GM18526 (cell line): ENCODE results near the gene DNAH2.
A peak's percentile ranks its signal among the peaks of the same experiment; 100 is the strongest.

Source experiments
- POLR2A ChIP-seq: IDR thresholded peaks from 3 replicates; pipeline ENCODE4 v1.6.1; 2011; ENCODE audit not compliant: insufficient read length; ENCODE audit errors: extremely low read depth

Gene DNAH2

DNA sequence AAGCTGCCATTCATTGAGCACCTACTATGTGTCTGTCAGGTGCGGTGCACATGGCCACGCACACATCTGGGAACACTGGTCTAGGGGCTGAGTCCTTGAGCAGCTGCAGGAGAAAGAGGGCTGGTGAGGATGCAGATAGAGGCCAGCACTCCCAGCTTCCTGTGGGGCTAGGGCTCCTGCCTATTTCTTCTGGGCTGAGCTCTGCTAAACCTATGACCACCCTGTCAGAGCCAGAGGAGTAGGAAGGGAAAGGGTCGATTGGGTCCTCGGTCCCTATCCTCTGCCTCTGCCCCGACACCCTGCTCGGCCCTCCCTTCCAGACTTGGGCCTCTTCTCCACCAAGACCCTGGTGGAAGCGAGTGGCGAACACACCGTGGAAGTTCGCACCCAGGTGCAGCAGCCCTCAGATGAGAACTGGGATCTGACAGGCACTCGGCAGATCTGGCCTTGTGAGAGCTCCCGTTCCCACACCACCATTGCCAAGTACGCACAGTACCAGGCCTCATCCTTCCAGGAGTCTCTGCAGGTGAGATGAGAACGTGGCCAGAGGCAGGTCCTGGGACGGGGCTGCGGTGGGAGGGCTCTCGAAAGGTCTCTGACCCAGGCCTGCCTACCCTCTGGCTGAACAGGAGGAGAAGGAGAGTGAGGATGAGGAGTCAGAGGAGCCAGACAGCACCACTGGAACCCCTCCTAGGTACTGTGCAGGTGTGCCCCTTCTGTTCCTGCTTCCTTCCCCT is 133.3 kb downstream of the DNAH2 start:
- no peak for TF ChIP-seq POLR2A

DNA sequence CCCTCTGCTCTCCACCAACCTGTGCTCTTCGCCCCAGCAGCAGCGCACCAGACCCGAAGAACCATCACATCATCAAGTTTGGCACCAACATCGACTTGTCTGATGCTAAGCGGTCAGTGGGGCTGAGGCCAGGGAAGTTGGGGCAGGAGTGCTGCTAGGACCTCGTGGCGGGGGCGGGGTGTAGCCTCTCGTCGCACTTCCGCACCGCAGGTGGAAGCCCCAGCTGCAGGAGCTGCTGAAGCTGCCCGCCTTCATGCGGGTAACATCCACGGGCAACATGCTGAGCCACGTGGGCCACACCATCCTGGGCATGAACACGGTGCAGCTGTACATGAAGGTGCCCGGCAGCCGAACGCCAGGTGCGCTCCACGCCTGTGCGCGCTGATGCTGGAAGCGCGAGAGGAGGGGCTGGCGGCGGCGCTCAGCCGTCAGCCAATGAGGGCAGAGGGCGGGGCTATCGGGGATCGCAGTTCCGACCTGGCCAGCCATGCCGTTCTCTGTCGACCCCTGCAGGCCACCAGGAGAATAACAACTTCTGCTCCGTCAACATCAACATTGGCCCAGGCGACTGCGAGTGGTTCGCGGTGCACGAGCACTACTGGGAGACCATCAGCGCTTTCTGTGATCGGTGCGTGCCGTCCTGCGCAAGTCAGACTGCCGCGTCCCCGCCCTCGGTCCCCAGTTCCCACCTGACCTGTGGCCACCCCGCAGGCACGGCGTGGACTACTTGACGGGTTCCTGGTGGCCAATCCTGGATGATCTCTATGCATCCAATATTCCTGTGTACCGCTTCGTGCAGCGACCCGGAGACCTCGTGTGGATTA is 134.1 kb downstream of the DNAH2 start:
- peak; percentile 52 for TF ChIP-seq POLR2A

DNA sequence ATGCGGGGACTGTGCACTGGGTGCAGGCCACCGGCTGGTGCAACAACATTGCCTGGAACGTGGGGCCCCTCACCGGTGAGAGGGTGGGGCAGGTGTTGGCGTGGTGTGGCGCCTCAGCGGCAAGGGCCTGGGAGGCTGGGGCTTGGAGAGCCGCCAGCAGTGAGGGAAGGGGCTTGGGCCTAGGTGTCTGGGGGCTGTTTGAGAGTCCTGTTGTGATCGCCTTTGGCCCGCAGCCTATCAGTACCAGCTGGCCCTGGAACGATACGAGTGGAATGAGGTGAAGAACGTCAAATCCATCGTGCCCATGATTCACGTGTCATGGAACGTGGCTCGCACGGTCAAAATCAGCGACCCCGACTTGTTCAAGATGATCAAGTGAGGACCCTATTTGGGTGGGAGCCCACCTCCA is 134.7 kb downstream of the DNAH2 start:
- no peak for TF ChIP-seq POLR2A

DNA sequence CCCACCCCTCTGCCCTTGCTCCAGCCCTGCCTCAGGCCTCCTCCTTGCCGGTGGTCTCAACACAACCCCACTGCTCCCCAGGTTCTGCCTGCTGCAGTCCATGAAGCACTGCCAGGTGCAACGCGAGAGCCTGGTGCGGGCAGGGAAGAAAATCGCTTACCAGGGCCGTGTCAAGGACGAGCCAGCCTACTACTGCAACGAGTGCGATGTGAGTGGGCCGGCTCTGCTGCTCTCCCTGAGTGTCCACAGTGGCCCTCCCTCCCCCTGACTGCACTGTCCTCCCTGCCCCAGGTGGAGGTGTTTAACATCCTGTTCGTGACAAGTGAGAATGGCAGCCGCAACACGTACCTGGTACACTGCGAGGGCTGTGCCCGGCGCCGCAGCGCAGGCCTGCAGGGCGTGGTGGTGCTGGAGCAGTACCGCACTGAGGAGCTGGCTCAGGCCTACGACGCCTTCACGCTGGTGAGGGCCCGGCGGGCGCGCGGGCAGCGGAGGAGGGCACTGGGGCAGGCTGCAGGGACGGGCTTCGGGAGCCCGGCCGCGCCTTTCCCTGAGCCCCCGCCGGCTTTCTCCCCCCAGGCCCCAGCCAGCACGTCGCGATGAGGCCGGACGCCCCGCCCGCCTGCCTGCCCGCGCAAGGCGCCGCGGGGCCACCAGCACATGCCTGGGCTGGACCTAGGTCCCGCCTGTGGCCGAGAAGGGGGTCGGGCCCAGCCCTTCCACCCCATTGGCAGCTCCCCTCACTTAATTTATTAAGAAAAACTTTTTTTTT is 135.6 kb downstream of the DNAH2 start:
- no peak for TF ChIP-seq POLR2A

DNA sequence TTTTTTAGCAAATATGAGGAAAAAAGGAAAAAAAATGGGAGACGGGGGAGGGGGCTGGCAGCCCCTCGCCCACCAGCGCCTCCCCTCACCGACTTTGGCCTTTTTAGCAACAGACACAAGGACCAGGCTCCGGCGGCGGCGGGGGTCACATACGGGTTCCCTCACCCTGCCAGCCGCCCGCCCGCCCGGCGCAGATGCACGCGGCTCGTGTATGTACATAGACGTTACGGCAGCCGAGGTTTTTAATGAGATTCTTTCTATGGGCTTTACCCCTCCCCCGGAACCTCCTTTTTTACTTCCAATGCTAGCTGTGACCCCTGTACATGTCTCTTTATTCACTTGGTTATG is 136.1 kb downstream of the DNAH2 start:
- TF ChIP-seq POLR2A, result no peak

DNA sequence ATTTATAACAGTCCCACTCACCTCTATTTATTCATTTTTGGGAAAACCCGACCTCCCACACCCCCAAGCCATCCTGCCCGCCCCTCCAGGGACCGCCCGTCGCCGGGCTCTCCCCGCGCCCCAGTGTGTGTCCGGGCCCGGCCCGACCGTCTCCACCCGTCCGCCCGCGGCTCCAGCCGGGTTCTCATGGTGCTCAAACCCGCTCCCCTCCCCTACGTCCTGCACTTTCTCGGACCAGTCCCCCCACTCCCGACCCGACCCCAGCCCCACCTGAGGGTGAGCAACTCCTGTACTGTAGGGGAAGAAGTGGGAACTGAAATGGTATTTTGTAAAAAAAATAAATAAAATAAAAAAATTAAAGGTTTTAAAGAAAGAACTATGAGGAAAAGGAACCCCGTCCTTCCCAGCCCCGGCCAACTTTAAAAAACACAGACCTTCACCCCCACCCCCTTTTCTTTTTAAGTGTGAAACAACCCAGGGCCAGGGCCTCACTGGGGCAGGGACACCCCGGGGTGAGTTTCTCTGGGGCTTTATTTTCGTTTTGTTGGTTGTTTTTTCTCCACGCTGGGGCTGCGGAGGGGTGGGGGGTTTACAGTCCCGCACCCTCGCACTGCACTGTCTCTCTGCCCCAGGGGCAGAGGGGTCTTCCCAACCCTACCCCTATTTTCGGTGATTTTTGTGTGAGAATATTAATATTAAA is 136.7 kb downstream of the DNAH2 start:
- no peak for TF ChIP-seq POLR2A

DNA sequence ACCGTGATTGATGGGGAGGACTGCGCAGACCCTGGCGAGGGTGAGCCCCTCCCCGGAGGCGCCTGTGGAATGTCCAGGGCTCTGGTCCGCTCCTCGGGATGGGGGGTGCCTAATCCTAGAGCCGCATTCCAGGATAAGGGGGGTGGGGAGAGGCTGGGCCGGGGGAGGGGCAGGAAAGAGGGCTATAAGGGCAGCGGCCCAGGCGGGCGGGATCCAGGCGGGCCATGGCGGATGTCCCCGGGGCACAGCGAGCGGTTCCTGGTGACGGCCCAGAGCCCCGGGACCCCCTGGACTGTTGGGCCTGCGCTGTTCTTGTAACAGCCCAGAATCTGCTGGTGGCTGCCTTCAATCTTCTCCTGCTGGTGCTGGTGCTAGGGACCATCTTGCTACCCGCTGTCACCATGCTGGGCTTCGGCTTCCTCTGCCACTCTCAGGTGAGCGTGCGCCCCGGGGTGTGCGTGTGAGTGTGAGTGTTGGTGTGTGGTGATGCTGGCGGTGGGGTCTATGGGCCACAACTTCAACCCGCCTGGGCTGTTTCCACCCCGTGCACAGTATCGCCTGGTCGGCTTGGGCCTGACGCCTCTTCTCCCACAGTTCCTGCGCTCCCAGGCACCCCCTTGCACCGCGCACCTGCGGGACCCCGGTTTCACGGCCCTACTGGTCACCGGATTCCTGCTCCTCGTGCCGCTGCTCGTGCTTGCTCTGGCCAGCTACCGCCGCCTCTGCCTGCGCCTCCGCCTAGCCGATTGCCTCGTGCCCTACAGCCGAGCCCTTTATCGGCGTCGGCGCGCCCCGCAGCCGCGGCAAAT is 137.5 kb downstream of the DNAH2 start, which contains the start of gene TMEM88:
Gene TMEM88, plus strand, starts transcription at position 216 of the 809 bp plus-strand sequence. Its CDS starts 9 bp downstream, at position 225.
- TF ChIP-seq POLR2A, result no peak

DNA sequence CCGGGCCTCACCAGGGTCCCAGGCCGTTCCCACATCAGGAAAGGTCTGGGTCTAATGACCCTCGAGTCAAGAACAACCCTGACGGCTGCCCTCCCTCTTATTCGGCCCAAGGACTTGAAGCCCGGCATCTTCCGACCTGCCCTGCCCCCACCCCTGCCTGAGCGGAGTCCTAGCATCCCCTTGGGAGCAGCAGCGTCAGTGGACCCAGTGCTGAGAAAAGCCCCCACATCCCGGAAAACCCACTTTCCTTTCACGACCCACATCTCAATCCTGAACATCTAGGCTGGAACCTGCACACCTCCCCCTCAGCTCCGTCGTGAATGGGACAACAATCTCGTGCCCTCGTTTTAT is 138.1 kb downstream of the DNAH2 start:
- no peak for TF ChIP-seq POLR2A

DNA sequence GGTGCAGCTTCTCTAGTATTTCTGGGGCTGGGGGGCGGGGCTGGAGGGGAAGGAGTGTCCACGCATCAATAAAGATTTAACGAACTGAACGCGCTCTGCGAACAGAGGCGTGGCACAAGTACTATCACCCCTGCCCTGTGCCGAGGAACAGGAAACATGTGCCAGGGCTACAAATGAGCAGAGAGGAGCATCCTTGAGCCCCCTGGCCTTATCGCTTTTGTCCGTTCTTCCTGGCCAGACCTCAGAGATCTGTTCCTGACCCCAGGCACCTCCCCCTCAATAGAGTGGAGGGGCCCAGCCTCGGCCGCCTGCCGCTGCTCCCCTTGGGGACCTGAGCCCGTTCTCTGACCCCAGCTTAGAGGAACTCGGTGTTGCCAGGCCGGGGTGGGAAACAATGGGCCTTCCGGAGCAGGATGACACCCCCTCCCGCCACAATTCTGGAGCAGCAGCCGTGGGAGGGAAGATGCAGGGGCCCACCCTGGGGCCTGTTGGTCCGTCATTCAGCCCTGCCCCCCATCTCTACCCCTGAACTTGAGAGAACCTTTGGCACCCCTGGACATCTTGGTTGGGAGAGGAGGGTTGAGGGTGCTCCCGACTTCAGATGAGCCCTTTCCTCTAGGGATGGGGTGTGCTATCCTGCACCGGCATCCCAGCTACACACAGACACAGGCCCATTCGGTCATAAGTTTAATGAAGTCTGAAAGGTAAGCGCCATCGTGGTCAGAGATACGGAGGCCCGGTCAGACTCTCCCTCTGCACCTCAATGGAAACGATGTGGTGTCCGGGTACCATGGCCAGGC is 138.7 kb downstream of the DNAH2 start:
- TF ChIP-seq POLR2A, result peak; percentile 19

DNA sequence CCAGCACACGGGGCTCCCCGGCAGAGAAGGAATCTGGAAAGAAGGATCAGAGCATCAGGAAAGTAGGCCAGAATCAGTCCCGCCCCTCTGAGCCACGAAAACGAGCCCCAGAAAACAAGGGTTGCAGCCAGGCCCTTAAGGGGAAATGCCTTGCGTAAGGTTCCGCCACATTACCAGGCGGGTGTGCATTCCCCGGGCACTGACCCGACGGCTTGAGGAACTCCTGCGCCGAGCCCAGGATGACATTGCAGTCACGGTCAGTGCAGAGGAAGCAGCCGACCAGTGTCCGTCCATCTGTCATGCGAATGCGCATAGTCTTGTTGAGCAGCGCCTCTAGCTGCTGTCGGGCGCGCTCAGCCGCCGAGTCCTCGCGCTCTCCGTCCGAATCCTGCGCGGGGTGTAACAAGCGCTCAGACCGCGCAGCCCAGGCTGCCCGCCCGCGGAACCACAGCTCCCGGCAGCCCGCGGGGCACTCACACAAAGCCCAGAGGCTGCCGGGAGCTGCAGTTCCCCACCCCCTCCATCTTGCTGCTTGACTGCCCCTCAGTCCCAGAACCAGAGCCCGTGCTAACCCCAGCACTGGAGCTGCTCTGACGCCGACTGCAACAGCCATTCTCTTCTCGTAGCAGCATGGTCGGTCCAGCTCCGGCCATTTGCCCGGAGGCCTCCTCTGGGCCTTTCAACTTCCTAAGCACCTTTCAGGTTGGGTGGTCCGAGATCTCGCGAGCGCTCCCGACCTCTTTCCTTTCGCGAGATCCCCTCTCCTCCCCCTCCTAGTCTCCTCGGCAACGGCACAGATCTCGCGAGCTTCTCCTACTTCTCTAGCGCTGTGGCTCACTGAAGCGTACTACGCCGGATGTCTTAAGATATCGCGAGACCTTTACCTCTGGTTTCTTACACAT is 139.5 kb downstream of the DNAH2 start, which contains the start of gene NAA38:
Gene NAA38, minus strand, starts transcription at position 749 of the 902 bp plus-strand sequence. Its CDS starts 96 bp downstream, at position 653.
- TF ChIP-seq POLR2A, result peak; percentile 67

DNA sequence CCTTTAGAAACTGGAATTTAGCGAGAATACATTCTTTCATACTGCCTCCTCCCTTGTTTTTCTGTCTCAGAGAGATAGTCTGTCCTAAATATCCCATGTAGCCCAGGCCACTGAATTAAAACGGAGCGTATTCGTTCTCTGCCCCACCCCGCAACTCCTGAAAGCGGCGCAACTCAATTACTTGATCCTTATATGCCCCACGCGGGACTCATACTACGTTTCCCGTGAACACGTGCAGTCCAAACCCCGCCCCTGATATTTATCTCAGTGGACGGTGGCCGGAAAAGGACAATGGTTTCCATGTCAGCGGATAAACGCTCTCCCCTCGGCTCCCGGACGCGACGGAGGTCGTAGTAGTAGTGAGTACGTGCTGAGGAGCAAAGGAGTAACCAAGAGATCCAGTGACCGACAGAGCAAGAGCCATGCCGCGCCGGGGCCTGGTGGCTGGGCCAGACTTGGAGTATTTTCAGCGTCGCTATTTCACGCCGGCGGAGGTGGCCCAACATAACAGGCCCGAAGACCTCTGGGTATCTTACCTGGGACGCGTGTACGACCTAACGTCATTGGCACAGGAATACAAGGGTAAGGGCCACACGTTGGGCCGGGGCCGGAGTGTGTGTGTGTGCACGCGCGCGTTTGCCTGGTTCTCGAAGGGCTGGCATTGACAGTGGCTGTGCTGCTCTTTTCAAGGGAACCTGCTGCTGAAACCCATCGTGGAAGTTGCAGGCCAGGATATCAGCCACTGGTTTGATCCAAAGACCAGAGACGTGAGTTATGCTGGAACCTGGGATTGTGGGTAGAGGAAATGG is 140.4 kb downstream of the DNAH2 start, which contains the start of gene CYB5D1:
Gene CYB5D1, plus strand, starts transcription at position 291 of the 809 bp plus-strand sequence. Its CDS starts 132 bp downstream, at position 423.
- TF ChIP-seq POLR2A, result no peak

DNA sequence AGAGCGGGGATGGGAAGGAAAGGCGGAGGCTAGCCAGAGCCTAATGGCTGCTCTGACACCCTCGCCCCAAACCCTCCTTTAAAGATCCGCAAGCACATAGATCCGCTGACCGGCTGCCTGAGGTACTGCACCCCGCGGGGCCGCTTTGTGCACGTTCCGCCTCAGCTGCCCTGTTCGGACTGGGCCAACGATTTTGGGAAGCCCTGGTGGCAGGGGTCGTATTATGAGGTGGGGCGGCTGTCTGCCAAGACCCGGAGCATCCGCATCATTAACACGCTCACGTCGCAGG is 140.9 kb downstream of the DNAH2 start:
- TF ChIP-seq POLR2A, result no peak
